HL-60/S4 treated with retinoic acid at 250 ng/mL for 4 days and 3 days (cell line): ENCODE results near the gene AIG1.

Experiments used
- in situ Hi-C: fragments of 300-500 bp; cut with MboI; formaldehyde crosslinking; loops from 2 replicates; pipeline ENCODE4 v1.7.0; 2022; ENCODE audit warnings: low sequenced_read_pairs

AIG1 gene

GRCh38 chr6:143192766-143193165, 132.1 kb downstream of the AIG1 start:
- in situ Hi-C loops, result no loop called here

- in situ Hi-C loops, result no loop called here
These were observed 132.9 kb downstream of the AIG1 start for GRCh38 chr6:143193571-143194094.

DNA sequence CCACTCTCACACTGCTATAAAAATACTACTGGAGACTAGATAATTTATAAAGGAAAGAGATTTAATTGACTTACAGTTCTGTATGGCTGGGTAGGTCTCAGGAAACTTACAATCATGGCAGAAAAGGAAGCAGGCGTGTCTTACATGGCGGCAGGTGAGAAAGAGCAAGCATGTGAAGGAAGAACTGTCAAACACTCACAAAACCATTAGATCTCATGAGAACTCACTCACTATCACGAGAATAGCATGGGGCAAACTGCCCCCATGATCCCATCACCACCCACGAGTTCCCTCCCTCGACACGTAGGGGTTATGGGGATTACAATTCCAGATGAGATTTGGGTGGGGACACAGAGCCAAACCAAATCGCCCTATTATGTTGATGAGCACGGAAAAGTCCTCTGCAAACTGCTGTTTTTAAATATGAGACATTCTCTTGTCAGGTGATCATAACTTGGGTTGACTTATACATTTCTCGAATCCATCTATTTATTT, 133.5 kb downstream of the AIG1 start:
- in situ Hi-C loops, result no loop called here

GRCh38 chr6:143195349-143195845, 134.7 kb downstream of the AIG1 start:
- in situ Hi-C loops, result no loop called here

GRCh38 chr6:143196525-143197225, 136.0 kb downstream of the AIG1 start:
- in situ Hi-C loops, result no loop called here

DNA sequence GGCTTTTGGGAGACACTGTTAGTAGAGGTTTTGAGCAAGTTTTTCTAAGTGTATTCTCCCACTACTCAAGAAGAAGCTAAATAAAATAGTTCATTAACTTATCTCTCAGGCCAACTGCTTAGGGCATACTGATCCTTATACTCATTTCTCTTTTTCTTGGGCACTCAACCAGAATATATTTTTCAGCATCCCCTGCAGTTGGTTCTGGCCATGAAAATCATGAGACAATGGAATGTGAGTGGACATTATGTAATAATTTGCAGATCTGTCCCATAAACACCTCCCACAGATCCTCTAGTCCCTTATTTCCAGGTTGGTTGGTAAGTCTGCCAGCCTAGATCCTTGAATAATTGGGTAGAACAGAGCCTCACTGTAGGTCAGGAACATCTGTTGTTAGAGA, 136.7 kb downstream of the AIG1 start:
- in situ Hi-C loops, result no loop called here

DNA sequence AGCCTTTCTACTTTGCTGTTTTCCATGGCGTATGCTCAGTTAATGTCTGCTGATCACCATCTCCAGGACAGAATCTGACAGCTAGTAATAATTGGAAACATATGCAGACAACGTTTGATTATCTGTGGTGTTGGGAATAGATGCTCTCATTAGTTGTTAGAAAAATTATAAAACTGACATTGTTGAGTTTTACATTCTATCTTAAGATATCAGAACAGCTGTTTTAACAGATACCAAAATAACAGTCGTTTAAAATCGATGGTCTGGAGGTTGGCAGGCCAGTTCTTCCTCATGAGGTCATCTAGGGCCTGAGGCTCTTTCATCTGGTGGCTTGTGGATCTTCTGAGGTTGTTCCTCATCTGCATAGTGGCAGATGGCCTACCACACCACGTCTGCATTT, 137.6 kb downstream of the AIG1 start:
- in situ Hi-C loops, result no loop called here

DNA sequence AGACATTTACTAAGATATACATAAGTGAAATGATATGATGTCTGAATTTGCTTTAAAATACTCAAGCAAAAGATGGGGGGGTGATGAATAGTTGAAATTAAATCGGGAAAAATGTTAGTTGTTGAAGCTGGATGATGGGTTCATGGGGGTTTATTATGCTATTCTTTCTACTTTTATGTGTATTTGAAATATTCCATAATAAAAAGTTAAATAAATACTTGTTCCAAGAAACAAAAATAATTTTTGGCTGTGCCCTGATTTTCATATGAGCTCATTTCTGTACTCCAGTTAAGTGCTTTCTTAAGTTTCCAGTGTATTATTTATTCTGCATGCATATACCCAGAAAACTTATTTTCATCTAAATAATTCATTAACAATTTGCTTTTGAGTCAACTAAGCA, 138.6 kb downstream of the AIG1 start:
- in situ Hi-C loops, result no loop called here

DNA sequence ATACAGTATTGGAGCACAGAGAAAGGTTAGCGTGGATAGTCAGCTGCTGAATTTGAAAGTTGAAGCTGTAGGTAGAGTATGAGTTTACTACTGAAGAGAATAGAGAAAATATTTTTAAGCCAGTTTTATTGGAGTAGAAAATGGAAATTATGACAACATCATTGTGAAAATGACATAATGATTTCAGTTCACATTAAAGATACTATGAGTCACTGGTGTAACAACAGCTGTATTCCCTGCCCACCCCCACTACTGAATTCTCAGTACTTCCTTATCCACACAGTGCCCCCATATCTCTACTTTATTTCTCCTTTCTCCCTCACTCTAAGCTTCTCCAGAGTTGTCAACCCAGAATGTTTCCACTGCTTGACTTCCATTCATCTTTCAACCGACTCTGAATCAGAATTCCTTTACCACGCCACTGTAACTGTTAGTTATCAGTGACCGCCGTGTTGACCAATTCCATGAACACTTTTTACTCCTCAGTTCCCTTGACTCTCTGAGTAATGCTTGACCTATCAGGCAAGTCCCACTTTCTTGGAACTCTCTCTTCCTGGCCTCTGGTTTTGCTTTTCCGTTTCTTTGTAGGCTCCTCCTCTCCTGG, 139.6 kb downstream of the AIG1 start:
- in situ Hi-C loops, result no loop called here

DNA sequence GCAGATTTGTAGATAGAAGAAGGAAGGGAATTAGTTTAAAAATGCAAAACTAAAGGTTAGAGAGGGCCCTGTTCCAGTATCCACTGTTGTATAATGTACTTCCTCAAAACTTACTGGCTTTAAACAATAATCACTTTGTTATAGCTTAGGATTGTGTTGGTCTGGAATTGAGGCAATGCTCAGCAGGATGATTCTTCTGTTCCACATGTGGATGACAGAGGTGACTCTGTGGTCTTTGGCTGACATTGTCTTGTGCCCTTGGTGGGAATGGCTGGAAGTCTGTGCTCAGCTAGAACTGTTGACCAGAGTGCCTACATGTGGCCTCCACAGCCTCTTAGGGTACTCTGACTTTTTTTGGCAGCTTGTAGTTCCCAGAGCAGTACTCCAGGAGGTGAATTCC, 143.4 kb downstream of the AIG1 start:
- in situ Hi-C loops, result no loop called here

- in situ Hi-C loops, result no loop called here
These were observed 144.4 kb downstream of the AIG1 start for GRCh38 chr6:143205131-143205535.

DNA sequence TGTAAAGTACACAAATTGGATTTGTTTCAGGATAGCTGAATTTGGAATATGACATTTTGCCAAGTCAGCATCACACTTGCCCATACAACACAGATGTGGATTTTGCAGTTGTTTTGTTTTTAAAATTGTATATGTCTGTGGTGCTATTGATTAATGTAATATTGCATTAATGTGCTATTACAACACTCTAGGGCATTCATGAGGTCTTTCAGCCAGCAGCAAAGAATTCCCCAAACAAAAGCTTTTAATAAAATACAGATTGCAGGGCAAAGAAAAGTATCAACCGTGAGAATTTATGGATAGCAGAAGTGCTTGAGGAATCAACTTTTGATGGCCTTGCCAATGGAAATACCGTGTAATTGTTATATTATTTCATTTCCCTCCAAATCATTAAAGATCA, 144.9 kb downstream of the AIG1 start:
- in situ Hi-C loops, result no loop called here

GRCh38 chr6:143205991-143206390, 145.3 kb downstream of the AIG1 start:
- in situ Hi-C loops, result no loop called here

DNA sequence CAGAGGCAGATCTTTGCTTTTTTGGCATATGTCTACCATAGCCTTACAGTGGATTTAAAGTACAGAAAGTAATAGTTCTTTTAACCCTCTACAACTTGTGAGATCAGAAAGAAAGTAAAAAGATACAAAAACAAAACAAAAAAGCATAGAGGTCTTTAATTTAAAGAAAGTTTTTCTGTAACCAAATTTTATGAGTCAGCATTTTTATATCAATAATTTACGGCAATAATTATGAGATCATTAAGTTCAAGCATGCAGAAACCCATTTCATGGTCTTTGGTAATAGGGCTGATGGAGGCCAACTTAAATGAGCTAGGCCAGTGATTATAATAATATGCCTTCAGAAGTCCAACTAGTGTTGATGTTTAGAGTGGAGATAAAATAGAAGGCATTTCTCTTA, 145.9 kb downstream of the AIG1 start:
- in situ Hi-C loops, result no loop called here

DNA sequence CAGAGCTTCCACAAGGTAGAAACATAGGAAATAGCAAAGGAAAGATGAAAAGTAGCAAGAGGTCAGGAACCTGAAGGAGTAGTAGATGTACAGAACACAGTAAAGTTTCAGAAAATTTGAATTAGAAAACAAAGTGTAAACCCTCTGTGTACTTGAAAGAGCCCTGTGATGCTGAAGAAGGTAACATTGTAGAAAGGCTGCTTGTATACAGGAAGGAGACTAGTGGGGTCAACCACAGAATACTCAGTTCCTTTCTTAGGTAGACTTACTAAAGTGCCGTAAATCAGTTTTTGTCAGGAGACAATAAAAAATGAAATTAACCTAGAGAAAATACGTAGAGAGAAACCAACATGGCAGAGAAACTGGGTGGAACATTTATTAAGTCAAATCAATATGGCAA, 149.7 kb downstream of the AIG1 start:
- in situ Hi-C loops, result no loop called here

DNA sequence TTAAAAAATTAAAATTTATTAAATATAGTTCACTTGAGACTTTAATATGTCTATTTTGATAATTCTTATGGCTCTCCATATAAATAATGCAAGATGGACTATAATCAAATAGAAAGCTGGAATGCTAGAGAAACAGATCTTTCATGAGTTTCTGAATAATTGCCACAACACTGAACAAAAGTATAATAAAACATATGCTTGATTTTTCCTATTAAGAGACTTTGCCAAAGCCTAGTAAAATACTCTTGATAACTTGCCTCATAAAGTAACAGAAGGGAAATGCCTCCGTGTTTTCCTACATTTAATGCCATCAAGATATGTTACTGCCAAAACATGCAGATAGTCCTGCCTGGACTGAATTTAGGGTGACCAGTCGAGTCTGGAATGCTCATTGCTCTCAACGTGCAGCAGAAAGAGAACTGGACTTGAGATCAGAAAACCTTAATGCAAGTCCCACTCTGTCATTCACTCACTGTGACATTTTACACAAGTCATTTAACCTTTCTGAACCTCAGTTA, 153.2 kb downstream of the AIG1 start:
- in situ Hi-C loops, result no loop called here

- in situ Hi-C loops, result no loop called here
These were observed 154.7 kb downstream of the AIG1 start for GRCh38 chr6:143215363-143215762.

GRCh38 chr6:143215771-143216170, 155.1 kb downstream of the AIG1 start:
- in situ Hi-C loops, result no loop called here

DNA sequence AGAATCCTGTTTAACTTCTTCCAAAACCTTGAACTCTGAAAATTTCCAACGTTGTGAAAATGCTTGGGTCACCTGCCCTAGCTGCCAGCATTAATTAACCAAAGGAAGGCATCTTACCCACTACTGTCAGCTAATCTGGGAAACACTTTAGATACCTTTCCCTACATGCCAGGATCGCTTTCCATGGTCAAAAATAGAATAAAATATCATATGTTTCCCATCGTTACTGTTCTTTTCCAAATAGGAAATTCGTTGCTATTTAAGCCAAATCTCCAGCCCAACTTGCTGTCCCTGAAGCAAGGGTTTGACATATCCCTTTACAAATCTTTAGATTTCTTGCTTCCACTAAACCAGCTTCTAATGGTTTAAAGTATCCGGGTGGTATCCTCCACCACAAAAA, 157.5 kb downstream of the AIG1 start:
- in situ Hi-C loops, result no loop called here

GRCh38 chr6:143221698-143222097, 161.0 kb downstream of the AIG1 start:
- in situ Hi-C loops, result no loop called here

DNA sequence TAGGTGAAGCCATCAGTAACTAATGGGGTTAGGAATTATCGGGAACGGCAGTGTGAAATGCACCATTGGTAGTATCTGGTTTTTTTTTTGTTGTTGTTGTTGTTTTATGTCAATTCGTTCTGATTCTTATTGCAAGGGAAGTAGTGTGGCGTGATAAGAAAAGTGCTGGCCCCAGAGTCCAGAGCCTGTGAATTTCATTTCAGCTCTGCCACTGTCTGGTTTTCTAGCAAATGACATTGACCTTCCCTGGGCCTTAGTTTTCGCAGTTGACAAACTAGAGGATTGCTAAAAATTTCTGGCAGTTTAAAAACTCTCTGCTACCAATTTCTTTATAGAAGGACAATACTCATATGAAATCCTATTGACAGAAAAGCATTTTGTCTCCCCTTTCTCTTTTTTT, 161.6 kb downstream of the AIG1 start:
- in situ Hi-C loops, result no loop called here

GRCh38 chr6:143222801-143223231, 162.1 kb downstream of the AIG1 start:
- in situ Hi-C loops, result no loop called here
